ENCODE measurements around the gene USP34. TPM values are rescaled to one million over a fixed set of nuclear protein-coding genes. Genes with fewer than 3 reads are reported as not detected.

USP34 gene
- total and polyA plus RNA-seq, 7 experiments from 2014 or later: 15.3 to 186 (median 164) TPM

DNA sequence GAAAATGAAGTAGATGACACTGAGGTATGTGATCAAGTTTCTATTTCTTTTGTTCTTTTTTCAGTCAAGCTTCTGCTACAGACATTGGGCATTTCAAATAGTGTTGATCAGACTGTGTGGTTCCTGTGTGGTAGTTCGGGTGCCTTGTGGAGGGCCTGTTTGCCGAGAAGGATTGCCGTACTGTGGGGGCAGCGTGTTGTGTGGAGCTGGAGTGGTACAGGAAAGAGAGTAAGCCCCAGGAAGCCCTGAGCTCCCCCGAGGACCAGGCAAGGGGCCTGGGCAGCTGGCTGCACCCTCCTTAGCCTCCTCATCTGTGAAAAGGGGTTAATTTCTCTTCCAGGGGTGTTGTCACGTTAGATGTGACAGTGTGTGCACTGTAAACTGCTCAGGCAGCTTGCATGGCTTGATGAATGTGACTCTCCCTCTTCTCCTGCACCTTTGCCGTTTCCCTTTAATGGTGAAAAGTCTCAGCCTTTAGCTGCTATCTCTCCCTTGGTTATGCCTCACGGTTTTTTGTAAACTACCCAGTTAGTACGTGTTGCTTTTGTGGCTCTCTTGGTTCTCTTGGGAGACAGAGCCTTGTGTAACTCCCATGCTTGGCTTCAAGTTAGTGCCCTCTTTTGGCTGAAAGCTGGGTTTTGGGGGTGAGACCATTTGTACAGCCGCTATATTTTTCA, 289.4 kb downstream of the USP34 start:
- intact Hi-C loops (cut with micrococcal nuclease): no loop called here
- peak overlapping the region in 8 of 10 donors; percentile 27 to 93 (median 66) for H3K4me3 Mint-ChIP-seq
- Histone ChIP-seq H3K36me3 (ENCODE audit: control insufficient read depth in 2 of 3, insufficient read depth in 3 of 3, low read length in 3 of 3) (peaks cover 18 to 70% (median 21%) of the 10 kb centered on the region in 3 experiments), H3K4me1 (ENCODE audit: control insufficient read depth in 2 of 2, insufficient read depth in 2 of 2, low read length in 2 of 2) (peaks cover 27 to 40% of the 10 kb centered on the region in 2 donors), H3K9me3 (ENCODE audit: control insufficient read depth in 2 of 3, low read length in 3 of 3) (no peaks in the 10 kb centered on the region), H3K4me3 (ENCODE audit: low read length) (no peak overlapping the region), H3K27ac (ENCODE audit: low read depth, low read length) (peak overlapping the region; percentile 50), H3K27me3 (ENCODE audit: control insufficient read depth in 2 of 2, insufficient read depth in 2 of 2, low read length in 2 of 2) (no peaks in the 10 kb centered on the region)
- H3K9me3 Mint-ChIP-seq: peaks cover 0 to 3% (median 0%) of the 10 kb centered on the region in 11 donors
- ATAC-seq (no peak), DNase-seq (no peak)
- peaks cover 49 to 79% (median 70%) of the 10 kb centered on the region in 7 donors for H3K4me1 Mint-ChIP-seq
- CTCF ChIA-PET: no interaction called here
- POLR2A ChIA-PET: interaction anchor here (1.2 kb wide), 1 partner anchor 37 kb away, joined by 4 read pairs; no protein-coding TSS in a partner anchor
- H3K36me3 Mint-ChIP-seq: peaks cover 14 to 60% (median 43%) of the 10 kb centered on the region in 5 donors
- H3K27ac Mint-ChIP-seq: peak overlapping the region in 8 of 9 donors; percentile 46 to 97 (median 82)
- H3K27me3 Mint-ChIP-seq: no peaks in the 10 kb centered on the region

DNA sequence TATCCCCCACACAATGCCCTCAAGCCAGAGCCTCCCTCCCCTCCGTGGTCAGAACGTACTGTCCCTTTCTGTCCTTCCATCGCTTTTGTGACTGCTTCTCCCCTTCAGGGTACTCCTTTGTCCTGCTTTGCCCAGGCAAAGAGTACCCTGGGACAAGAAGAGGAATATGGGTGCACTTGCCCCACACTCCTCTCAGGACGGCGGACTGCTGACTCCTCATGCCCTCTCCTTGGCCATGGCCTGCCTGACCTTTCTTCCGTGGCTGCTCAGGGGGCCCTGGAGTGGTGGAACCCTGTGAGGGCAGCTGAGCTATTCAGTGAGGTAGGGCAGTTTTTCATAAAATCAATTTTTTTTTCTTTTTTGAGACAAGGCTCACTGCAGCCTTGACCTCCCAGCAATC, 290.2 kb downstream of the USP34 start:
- peaks cover 53 to 80% (median 76%) of the 10 kb centered on the region in 7 donors for H3K4me1 Mint-ChIP-seq
- peak overlapping the region in 6 of 9 donors; percentile 46 to 97 (median 86) for H3K27ac Mint-ChIP-seq
- intact Hi-C loops (cut with micrococcal nuclease): no loop called here
- CTCF ChIA-PET: no interaction called here
- peaks cover 18 to 63% (median 21%) of the 10 kb centered on the region in 3 experiments for H3K36me3 ChIP-seq (ENCODE audit: control insufficient read depth in 2 of 3, insufficient read depth in 3 of 3, low read length in 3 of 3)
- peak overlapping the region; percentile 7 to 93 (median 66) for H3K4me3 Mint-ChIP-seq
- H3K27ac ChIP-seq (ENCODE audit: low read depth, low read length): peak overlapping the region; percentile 97
- no peaks in the 10 kb centered on the region for H3K9me3 ChIP-seq (ENCODE audit: control insufficient read depth in 2 of 3, low read length in 3 of 3)
- H3K4me1 ChIP-seq (ENCODE audit: control insufficient read depth in 2 of 2, insufficient read depth in 2 of 2, low read length in 2 of 2): peaks cover 27 to 44% of the 10 kb centered on the region in 2 donors
- H3K27me3 Mint-ChIP-seq: no peaks in the 10 kb centered on the region
- peaks cover 0 to 3% (median 0%) of the 10 kb centered on the region in 11 donors for H3K9me3 Mint-ChIP-seq
- DNase-seq: no peak
- H3K4me3 ChIP-seq (ENCODE audit: low read length): no peak overlapping the region
- ATAC-seq: no peak
- H3K27me3 ChIP-seq (ENCODE audit: control insufficient read depth in 2 of 2, insufficient read depth in 2 of 2, low read length in 2 of 2): no peaks in the 10 kb centered on the region
- POLR2A ChIA-PET: interaction anchor here (0.6 kb wide), 1 partner anchor 254 kb away, joined by 4 read pairs; no protein-coding TSS in a partner anchor
- peaks cover 14 to 53% (median 36%) of the 10 kb centered on the region in 5 donors for H3K36me3 Mint-ChIP-seq

DNA sequence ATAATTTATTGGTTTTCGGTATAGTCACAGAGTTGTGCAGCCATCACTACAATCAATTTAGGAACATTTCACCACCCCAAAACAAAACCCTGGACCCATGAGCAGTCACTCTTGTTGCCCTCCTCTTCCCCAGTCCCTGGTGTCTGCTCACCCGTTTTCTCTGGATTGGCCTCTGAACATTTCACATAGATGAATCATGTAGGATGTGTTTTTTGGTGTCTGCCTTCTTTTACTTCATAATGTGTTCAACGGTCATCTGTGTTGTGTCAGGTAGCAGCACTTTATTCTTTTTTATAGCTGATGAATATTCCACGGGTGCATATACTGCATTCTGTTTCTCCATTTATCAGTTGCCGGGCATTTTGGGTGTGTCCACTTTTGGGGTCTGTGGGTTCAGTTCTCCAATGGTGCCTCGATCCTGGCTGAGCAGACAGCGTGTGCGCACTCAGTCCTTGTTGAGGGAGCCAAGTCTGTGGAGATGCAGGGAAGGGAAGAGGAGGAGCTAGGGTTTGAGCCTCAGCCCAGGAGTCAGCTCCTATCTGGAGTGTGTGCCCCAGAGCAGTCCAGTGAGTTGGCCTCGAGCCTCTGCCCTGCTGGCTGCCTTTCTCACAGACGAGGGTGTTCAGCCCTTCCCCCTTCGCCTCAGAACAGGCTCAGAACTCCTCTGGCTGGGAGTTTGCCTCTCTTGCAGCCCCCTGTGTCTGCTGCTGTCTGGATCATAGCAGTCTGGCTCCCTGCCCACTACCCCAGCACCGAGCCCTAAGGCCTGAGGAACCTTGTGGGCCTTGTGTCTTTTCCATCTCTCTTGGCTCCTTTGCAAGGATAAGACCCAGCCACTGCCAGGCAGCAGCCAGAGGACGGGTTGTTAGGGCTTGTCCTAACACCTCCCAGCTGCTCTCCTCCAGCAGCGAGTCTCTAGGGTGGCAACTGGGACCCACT, 290.9 kb downstream of the USP34 start:
- CTCF ChIA-PET: no interaction called here
- intact Hi-C loops (cut with micrococcal nuclease): loop anchor here (5.0 to 10.0 kb wide), 5 partner anchors 515 to 1525 kb away; partner anchors contain the start of genes B3GNT2 (in 2 of the 2), EHBP1 (in 1 of the 2) and FAM161A (in 1 of the 2)
- Histone ChIP-seq H3K9me3 (ENCODE audit: control insufficient read depth in 2 of 3, low read length in 3 of 3) (no peaks in the 10 kb centered on the region), H3K27ac (ENCODE audit: low read depth, low read length) (peak overlapping the region; percentile 97), H3K27me3 (ENCODE audit: control insufficient read depth in 2 of 2, insufficient read depth in 2 of 2, low read length in 2 of 2) (no peaks in the 10 kb centered on the region), H3K4me1 (ENCODE audit: control insufficient read depth in 2 of 2, insufficient read depth in 2 of 2, low read length in 2 of 2) (peaks cover 27 to 44% of the 10 kb centered on the region in 2 donors), H3K36me3 (ENCODE audit: control insufficient read depth in 2 of 3, insufficient read depth in 3 of 3, low read length in 3 of 3) (peaks cover 11 to 56% (median 18%) of the 10 kb centered on the region in 3 experiments), H3K4me3 (ENCODE audit: low read length) (no peak overlapping the region)
- POLR2A ChIA-PET: interaction anchor here (0.6 to 5.7 kb wide), 2 partner anchors 34 to 253 kb away, joined by 4 to 55 read pairs; no protein-coding TSS in a partner anchor
- Mint-ChIP-seq H3K27me3 (peaks cover 0 to 6% (median 0%) of the 10 kb centered on the region in 5 donors), H3K4me1 (peaks cover 53 to 76% (median 73%) of the 10 kb centered on the region in 7 donors), H3K27ac (peak overlapping the region; percentile 28 to 97 (median 89)), H3K36me3 (peaks cover 14 to 46% (median 29%) of the 10 kb centered on the region in 5 donors), H3K4me3 (peak overlapping the region; percentile 71 to 97 (median 88)), H3K9me3 (peaks cover 0 to 3% (median 0%) of the 10 kb centered on the region in 11 donors)
- DNase-seq (no peak), ATAC-seq (no peak)

DNA sequence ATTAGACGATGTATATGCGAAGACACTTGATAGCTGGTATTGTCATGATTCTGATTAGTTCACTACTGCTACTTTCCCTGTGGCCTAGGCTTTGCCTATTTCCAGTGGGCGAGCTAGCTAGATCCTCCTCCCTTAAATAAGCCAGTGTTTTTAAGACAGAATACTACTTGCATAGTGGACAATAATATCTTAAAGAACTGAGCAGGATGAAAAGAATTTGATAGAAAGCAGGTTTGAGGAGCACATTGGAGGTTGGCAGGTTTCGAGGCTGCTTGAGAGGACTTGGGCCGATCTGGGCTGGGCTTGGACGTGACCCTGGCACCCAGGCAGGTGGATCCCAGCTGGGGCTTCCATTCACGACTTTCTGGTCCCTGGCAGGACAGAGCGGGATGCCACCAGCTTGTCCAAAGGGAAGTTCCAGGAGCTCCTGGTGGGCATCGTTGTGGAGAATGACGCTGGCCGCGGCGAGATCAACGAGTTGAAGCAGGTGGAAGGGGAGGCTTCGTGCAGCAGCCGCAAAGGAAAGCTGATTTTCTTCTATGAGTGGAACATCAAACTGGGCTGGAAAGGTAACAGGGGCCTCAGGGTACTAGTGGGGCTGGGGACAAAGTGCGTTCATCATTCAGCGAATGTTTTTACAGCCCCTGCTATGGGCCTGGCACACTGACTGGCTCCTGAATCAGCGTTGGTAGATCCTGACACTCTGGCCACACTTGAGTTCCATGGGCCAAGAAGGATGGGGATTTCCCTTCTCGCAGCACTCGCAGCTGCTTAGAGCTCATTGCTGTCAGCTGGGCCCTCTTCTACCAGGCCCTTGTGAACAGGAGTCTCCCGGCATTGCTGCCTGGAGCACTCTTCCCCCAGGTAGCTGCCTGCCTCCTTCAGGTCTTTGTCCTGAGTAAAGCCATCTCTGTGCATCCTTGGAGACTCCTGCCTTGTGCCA, 292.0 kb downstream of the USP34 start:
- POLR2A ChIA-PET: interaction anchor here (0.8 to 5.7 kb wide), 12 partner anchors 10 to 359 kb away, joined by 3 to 55 read pairs (median 6); partner anchors contain the start of genes SANBR and XPO1
- H3K27ac ChIP-seq (ENCODE audit: low read depth, low read length): peak overlapping the region; percentile 97
- peak overlapping the region; percentile 82 to 97 (median 92) for H3K27ac Mint-ChIP-seq
- peaks cover 0 to 3% (median 0%) of the 10 kb centered on the region in 11 donors for H3K9me3 Mint-ChIP-seq
- peaks cover 8 to 45% (median 8%) of the 10 kb centered on the region in 3 experiments for H3K36me3 ChIP-seq (ENCODE audit: control insufficient read depth in 2 of 3, insufficient read depth in 3 of 3, low read length in 3 of 3)
- H3K9me3 ChIP-seq (ENCODE audit: control insufficient read depth in 2 of 3, low read length in 3 of 3): no peaks in the 10 kb centered on the region
- ATAC-seq (no peak), DNase-seq (no peak)
- peak overlapping the region; percentile 78 to 97 (median 92) for H3K4me3 Mint-ChIP-seq
- intact Hi-C loops (cut with micrococcal nuclease): loop anchor here (1.0 to 10.0 kb wide), 6 partner anchors 423 to 1526 kb away; partner anchors contain the start of genes B3GNT2 (in 2 of the 2), EHBP1 (in 1 of the 2), FAM161A (in 1 of the 2) and PAPOLG (in 1 of the 2)
- CTCF ChIA-PET: interaction anchor here (0.6 kb wide), 1 partner anchor 31 kb away, joined by 3 read pairs; no protein-coding TSS in a partner anchor
- H3K27me3 Mint-ChIP-seq: peaks cover 0 to 8% (median 0%) of the 10 kb centered on the region in 5 donors
- peaks cover 27 to 44% of the 10 kb centered on the region in 2 donors for H3K4me1 ChIP-seq (ENCODE audit: control insufficient read depth in 2 of 2, insufficient read depth in 2 of 2, low read length in 2 of 2)
- H3K36me3 Mint-ChIP-seq: peaks cover 14 to 38% (median 21%) of the 10 kb centered on the region in 5 donors
- no peaks in the 10 kb centered on the region for H3K27me3 ChIP-seq (ENCODE audit: control insufficient read depth in 2 of 2, insufficient read depth in 2 of 2, low read length in 2 of 2)
- peak overlapping the region; percentile 82 for H3K4me3 ChIP-seq (ENCODE audit: low read length)
- peaks cover 48 to 69% (median 65%) of the 10 kb centered on the region in 7 donors for H3K4me1 Mint-ChIP-seq

DNA sequence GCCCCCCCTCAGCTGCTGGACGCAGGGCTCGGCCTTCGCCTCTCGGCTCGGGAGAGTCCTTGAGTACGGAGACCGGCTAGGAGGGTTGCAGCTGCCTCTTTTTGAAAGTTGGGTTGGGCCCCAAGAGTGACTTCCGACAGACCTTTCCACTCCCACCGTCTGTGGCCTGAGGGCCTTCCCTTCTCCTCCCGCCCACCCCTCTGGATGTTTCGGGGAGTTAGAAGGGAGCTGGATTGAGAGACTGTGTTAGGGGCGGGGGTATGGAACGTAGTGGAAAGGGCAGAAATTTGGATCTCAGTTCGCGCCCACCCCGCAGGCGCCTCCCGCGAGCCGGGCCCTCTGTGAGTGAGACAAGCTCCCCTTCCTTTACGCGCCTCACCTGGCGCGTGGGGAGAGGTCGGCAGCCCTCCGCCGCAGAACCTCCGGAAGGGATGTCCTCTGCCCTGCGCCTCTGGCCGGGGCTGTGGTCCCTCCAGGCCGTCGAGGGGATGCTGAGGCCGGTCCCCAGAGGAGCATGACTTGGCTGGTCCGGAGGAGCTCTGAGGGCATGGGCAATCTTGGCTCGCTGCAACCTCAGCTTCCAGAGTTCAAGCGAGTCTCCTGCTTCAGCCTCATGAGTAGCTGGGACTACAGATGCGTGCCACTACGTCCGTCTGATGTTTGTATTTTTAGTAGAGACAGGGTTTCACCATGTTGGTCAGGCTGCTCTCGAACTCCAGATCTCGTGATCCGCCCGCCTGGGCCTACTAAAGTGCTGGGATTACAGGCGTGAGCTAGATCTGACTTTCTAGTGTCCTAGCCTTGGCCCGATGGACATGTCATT, 292.9 kb downstream of the USP34 start:
- Mint-ChIP-seq H3K4me1 (peaks cover 46 to 60% (median 57%) of the 10 kb centered on the region in 7 donors), H3K4me3 (peak overlapping the region; percentile 86 to 97 (median 93)), H3K27ac (peak overlapping the region; percentile 82 to 99 (median 96)), H3K27me3 (peaks cover 0 to 8% (median 0%) of the 10 kb centered on the region in 5 donors), H3K36me3 (peaks cover 9 to 29% (median 14%) of the 10 kb centered on the region in 5 donors), H3K9me3 (peaks cover 0 to 3% (median 0%) of the 10 kb centered on the region in 11 donors)
- peak overlapping the region; percentile 82 for H3K4me3 ChIP-seq (ENCODE audit: low read length)
- no peaks in the 10 kb centered on the region for H3K27me3 ChIP-seq (ENCODE audit: control insufficient read depth in 2 of 2, insufficient read depth in 2 of 2, low read length in 2 of 2)
- peak overlapping the region; percentile 97 for H3K27ac ChIP-seq (ENCODE audit: low read depth, low read length)
- H3K4me1 ChIP-seq (ENCODE audit: control insufficient read depth in 2 of 2, insufficient read depth in 2 of 2, low read length in 2 of 2): peaks cover 27 to 44% of the 10 kb centered on the region in 2 donors
- CTCF ChIA-PET: interaction anchor here (0.6 to 1.4 kb wide), 2 partner anchors 22 to 30 kb away, joined by 3 read pairs; no protein-coding TSS in a partner anchor
- H3K9me3 ChIP-seq (ENCODE audit: control insufficient read depth in 2 of 3, low read length in 3 of 3): no peaks in the 10 kb centered on the region
- DNase-seq (peak; percentile 20 to 52 (median 43)), ATAC-seq (peak; percentile 24)
- intact Hi-C loops (cut with micrococcal nuclease): loop anchor here (1.0 to 10.0 kb wide), 18 partner anchors 33 to 1527 kb away; partner anchors contain the start of genes B3GNT2 (in 2 of the 2), EHBP1 (in 2 of the 2), FAM161A (in 2 of the 2) and PAPOLG (in 2 of the 2)
- H3K36me3 ChIP-seq (ENCODE audit: control insufficient read depth in 2 of 3, insufficient read depth in 3 of 3, low read length in 3 of 3): peaks cover 0 to 36% (median 6%) of the 10 kb centered on the region in 3 experiments
- POLR2A ChIA-PET: interaction anchor here (0.5 to 5.7 kb wide), 18 partner anchors 11 to 360 kb away, joined by 3 to 55 read pairs (median 4); partner anchors contain the start of genes PEX13, PUS10, SANBR and XPO1

Data from naive thymus-derived CD4-positive, alpha-beta T cell (primary cell).